H9 (cell line): ENCODE data around the gene AMELX. TPM values are rescaled to one million over a fixed set of nuclear protein-coding genes. Genes with fewer than 3 reads are reported as not detected.

Source experiments
- DNase-seq: peaks from one replicate; pipeline ENCODE4 v3.0.0-alpha.2; 2017
- H2AFZ ChIP-seq: one replicate; pipeline ENCODE4 v1.6.1; 2013; ENCODE audit warnings: mild to moderate bottlenecking, low read length, control low read depth, moderate library complexity
- H2AK5ac ChIP-seq: 2 replicates; pipeline ENCODE4 v1.6.1; 2013; ENCODE audit warnings: low read length, control low read depth, mixed read lengths; ENCODE audit not compliant: insufficient read length
- H2BK120ac ChIP-seq: one replicate; pipeline ENCODE4 v1.6.1; 2013; ENCODE audit warnings: low read depth, mild to moderate bottlenecking, low read length, control low read depth, inconsistent platforms; ENCODE audit not compliant: poor library complexity, severe bottlenecking
- H2BK12ac ChIP-seq: 2 replicates; pipeline ENCODE4 v1.6.1; 2013; ENCODE audit warnings: low read length, control low read depth, mixed read lengths, low read depth; ENCODE audit not compliant: insufficient read length
- H2BK15ac ChIP-seq: 2 replicates; pipeline ENCODE4 v1.6.1; 2013; ENCODE audit warnings: low read depth, low read length, control low read depth
- H2BK20ac ChIP-seq: one replicate; pipeline ENCODE4 v1.6.1; 2013; ENCODE audit warnings: low read depth, mild to moderate bottlenecking, low read length, control low read depth, inconsistent platforms; ENCODE audit not compliant: poor library complexity, severe bottlenecking
- H2BK5ac ChIP-seq: 2 replicates; pipeline ENCODE4 v1.6.1; 2013; ENCODE audit warnings: low read length, control low read depth, mixed read lengths; ENCODE audit not compliant: insufficient read length
- H3K14ac ChIP-seq: 2 replicates; pipeline ENCODE4 v1.6.1; 2013; ENCODE audit warnings: low read length, control low read depth; ENCODE audit not compliant: insufficient read depth
- H3K18ac ChIP-seq: 2 replicates; pipeline ENCODE4 v1.6.1; 2013; ENCODE audit warnings: low read depth, mild to moderate bottlenecking, mixed read lengths, low read length, control low read depth; ENCODE audit not compliant: insufficient read length
- H3K23ac ChIP-seq: 2 replicates; pipeline ENCODE4 v1.6.1; 2013; ENCODE audit warnings: low read length, control low read depth, mixed read lengths, low read depth; ENCODE audit not compliant: insufficient read length
- H3K23me2 ChIP-seq: 2 replicates; pipeline ENCODE4 v1.6.1; 2013; ENCODE audit warnings: low read depth, mild to moderate bottlenecking, mixed read lengths, low read length, control low read depth; ENCODE audit not compliant: insufficient read length, poor library complexity, severe bottlenecking
- H3K27ac ChIP-seq: 2 replicates; pipeline ENCODE4 v1.5.1; 2013; ENCODE audit warnings: low read length, control low read depth, mixed read lengths, low read depth; ENCODE audit not compliant: insufficient read length
- H3K27me3 ChIP-seq: 2 replicates; pipeline ENCODE4 v1.6.1; 2013; ENCODE audit warnings: low read length, control low read depth, inconsistent platforms; ENCODE audit not compliant: insufficient read depth
- H3K4ac ChIP-seq: 2 replicates; pipeline ENCODE4 v1.6.1; 2013; ENCODE audit warnings: low read depth, mild to moderate bottlenecking, control low read depth, inconsistent platforms, low read length, moderate library complexity
- H3K4me1 ChIP-seq: 2 replicates; pipeline ENCODE4 v1.6.1; 2013; ENCODE audit warnings: low read length, control low read depth, inconsistent platforms; ENCODE audit not compliant: insufficient read depth
- H3K4me2 ChIP-seq: 2 replicates; pipeline ENCODE4 v1.6.1; 2013; ENCODE audit warnings: low read length, control low read depth, mixed read lengths; ENCODE audit not compliant: insufficient read length, insufficient read depth
- H3K56ac ChIP-seq: 2 replicates; pipeline ENCODE4 v1.6.1; 2013; ENCODE audit warnings: low read depth, mild to moderate bottlenecking, mixed read lengths, low read length, control low read depth; ENCODE audit not compliant: insufficient read length
- H3K79me1 ChIP-seq: 2 replicates; pipeline ENCODE4 v1.6.1; 2013; ENCODE audit warnings: low read depth, mild to moderate bottlenecking, moderate library complexity, low read length, control low read depth, inconsistent platforms; ENCODE audit not compliant: insufficient read depth, poor library complexity, severe bottlenecking
- H3K79me2 ChIP-seq: 2 replicates; pipeline ENCODE4 v1.6.1; 2013; ENCODE audit warnings: low read length, control low read depth, inconsistent platforms; ENCODE audit not compliant: insufficient read depth
- H3K9ac ChIP-seq: 2 replicates; pipeline ENCODE4 v1.6.1; 2013; ENCODE audit warnings: low read length, control low read depth, mixed read lengths; ENCODE audit not compliant: insufficient read length; ENCODE audit errors: extremely low read depth
- H3K9me3 ChIP-seq: one replicate; pipeline ENCODE4 v1.6.1; 2013; ENCODE audit warnings: low read depth, low read length, inconsistent platforms; ENCODE audit not compliant: control insufficient read depth
- H3T11ph ChIP-seq: one replicate; pipeline ENCODE4 v1.6.1; 2013; ENCODE audit warnings: mild to moderate bottlenecking, low read length, control low read depth, inconsistent platforms
- H4K20me1 ChIP-seq: one replicate; pipeline ENCODE4 v1.6.1; 2013; ENCODE audit not compliant: control insufficient read depth, insufficient read length, insufficient read depth
- H4K5ac ChIP-seq: 2 replicates; pipeline ENCODE4 v1.6.1; 2013; ENCODE audit warnings: low read depth, mild to moderate bottlenecking, mixed read lengths, low read length, control low read depth; ENCODE audit not compliant: insufficient read length
- H4K8ac ChIP-seq: replicated peaks from 2 replicates; pipeline ENCODE4 v1.6.1; 2013; ENCODE audit warnings: low read length, control low read depth, mixed read lengths, low read depth; ENCODE audit not compliant: insufficient read length
- H4K91ac ChIP-seq: 2 replicates; pipeline ENCODE4 v1.6.1; 2013; ENCODE audit warnings: low read depth, mild to moderate bottlenecking, moderate library complexity, mixed read lengths, low read length, control low read depth; ENCODE audit not compliant: insufficient read length
- H3K27ac Mint-ChIP-seq, 3 experiments: 2 replicates in 2 of 3; 3 replicates in 1 of 3; pipeline ENCODE4 v1.8.0; 2020 to 2021; ENCODE audit warnings: mixed read lengths in 3 of 3, mild to moderate bottlenecking in 1 of 3, moderate library complexity in 1 of 3
- H3K27me3 Mint-ChIP-seq: 2 replicates; pipeline ENCODE4 v1.8.0; 2021; ENCODE audit warnings: low read depth, mild to moderate bottlenecking, moderate library complexity, mixed read lengths
- H3K36me3 Mint-ChIP-seq, 3 experiments: 2 replicates in 2 of 3; 3 replicates in 1 of 3; pipeline ENCODE4 v1.8.0; 2020 to 2021; ENCODE audit warnings: low read depth in 3 of 3, mixed read lengths in 3 of 3; ENCODE audit not compliant: insufficient read depth in 1 of 3
- H3K4me1 Mint-ChIP-seq, 2 experiments: 2 replicates each; pipeline ENCODE4 v1.8.0; 2020; ENCODE audit warnings: mixed read lengths in 2 of 2
- H3K4me3 Mint-ChIP-seq, 2 experiments: 2 replicates in 1 of 2; 3 replicates in 1 of 2; pipeline ENCODE4 v1.8.0; 2020 to 2021; ENCODE audit warnings: mild to moderate bottlenecking in 2 of 2, mixed read lengths in 2 of 2, moderate library complexity in 1 of 2
- H3K9me3 Mint-ChIP-seq, 2 experiments: 2 replicates in 1 of 2; 3 replicates in 1 of 2; pipeline ENCODE4 v1.8.0; 2020; ENCODE audit warnings: mild to moderate bottlenecking in 2 of 2, mixed read lengths in 2 of 2, moderate library complexity in 1 of 2
- WGBS: extraction: QIAGEN DNeasy Blood & Tissue Kit; methylation state at CpG from one replicate; pipeline ENCODE4 v1.1.7; 2013; ENCODE audit warnings: missing lambda C conversion rate, low lambda C conversion rate, mixed read lengths; ENCODE audit not compliant: insufficient read length; ENCODE audit errors: extremely low coverage; 5-methylcytosine and 5-hydroxymethylcytosine counted together
- total RNA-seq: library from RNA; stranded (reverse); gene quantifications from 2 replicates; pipeline ENCODE4 v1.2.1, GENCODE V29; 2021
- TF ChIP-seq, protein P1 (sequence below): fragments of 200-600 bp; sonication (generic); conservative IDR thresholded peaks from 3 replicates; pipeline ENCODE4 v1.8.0; 2021; ENCODE audit warnings: antibody characterized with exemption, mild to moderate bottlenecking

AMELX gene
- total RNA-seq, 1 experiment from 2014 or later: not detected

- H3K23me2 ChIP-seq: no peaks in the 10 kb centered on the region
- H2AFZ ChIP-seq: no peak overlapping the region
- Mint-ChIP-seq H3K27ac (no peak overlapping the region), H3K27me3 (no peaks in the 10 kb centered on the region), H3K9me3 (peaks cover 52 to 63% of the 10 kb centered on the region in 2 experiments), H3K4me1 (no peaks in the 10 kb centered on the region), H3K4me3 (no peak overlapping the region), H3K36me3 (peaks cover 0 to 2% (median 0%) of the 10 kb centered on the region in 3 experiments; a peak in 2 of 7 replicates)
- no peak overlapping the region for H3T11ph ChIP-seq
- no peaks in the 10 kb centered on the region for H3K79me2 ChIP-seq
- no peak overlapping the region for H3K27ac ChIP-seq
- H2BK120ac ChIP-seq: no peak overlapping the region
- H2BK15ac ChIP-seq: no peak overlapping the region
- H2BK20ac ChIP-seq: no peak overlapping the region
- H3K4me1 ChIP-seq: no peaks in the 10 kb centered on the region
- H3K18ac ChIP-seq: no peak overlapping the region
- no peak overlapping the region for H3K4me2 ChIP-seq
- H2AK5ac ChIP-seq: no peak overlapping the region
- WGBS: no CpG with 5 or more reads among the region's 1 CpG
- no peak overlapping the region for H3K14ac ChIP-seq
- no peaks in the 10 kb centered on the region for H4K20me1 ChIP-seq
- H3K23ac ChIP-seq: no peak overlapping the region
- no peak overlapping the region for H2BK5ac ChIP-seq
- H3K4ac ChIP-seq: no peak overlapping the region
- TF ChIP-seq, protein P1, sequence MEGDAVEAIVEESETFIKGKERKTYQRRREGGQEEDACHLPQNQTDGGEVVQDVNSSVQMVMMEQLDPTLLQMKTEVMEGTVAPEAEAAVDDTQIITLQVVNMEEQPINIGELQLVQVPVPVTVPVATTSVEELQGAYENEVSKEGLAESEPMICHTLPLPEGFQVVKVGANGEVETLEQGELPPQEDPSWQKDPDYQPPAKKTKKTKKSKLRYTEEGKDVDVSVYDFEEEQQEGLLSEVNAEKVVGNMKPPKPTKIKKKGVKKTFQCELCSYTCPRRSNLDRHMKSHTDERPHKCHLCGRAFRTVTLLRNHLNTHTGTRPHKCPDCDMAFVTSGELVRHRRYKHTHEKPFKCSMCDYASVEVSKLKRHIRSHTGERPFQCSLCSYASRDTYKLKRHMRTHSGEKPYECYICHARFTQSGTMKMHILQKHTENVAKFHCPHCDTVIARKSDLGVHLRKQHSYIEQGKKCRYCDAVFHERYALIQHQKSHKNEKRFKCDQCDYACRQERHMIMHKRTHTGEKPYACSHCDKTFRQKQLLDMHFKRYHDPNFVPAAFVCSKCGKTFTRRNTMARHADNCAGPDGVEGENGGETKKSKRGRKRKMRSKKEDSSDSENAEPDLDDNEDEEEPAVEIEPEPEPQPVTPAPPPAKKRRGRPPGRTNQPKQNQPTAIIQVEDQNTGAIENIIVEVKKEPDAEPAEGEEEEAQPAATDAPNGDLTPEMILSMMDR: no peak
- no peak for DNase-seq
- no peak overlapping the region for H4K5ac ChIP-seq
- H4K8ac ChIP-seq: no peak overlapping the region
- H3K9ac ChIP-seq: no peak overlapping the region
- no peak overlapping the region for H2BK12ac ChIP-seq
- no peak overlapping the region for H4K91ac ChIP-seq
- no peaks in the 10 kb centered on the region for H3K27me3 ChIP-seq
- H3K56ac ChIP-seq: no peak overlapping the region
- H3K79me1 ChIP-seq: no peaks in the 10 kb centered on the region
- no peaks in the 10 kb centered on the region for H3K9me3 ChIP-seq
Observed at GRCh38 chrX:11259437-11259836, 33.8 kb upstream of the AMELX start.
